Stimulated activated CD8-positive, alpha-beta memory T cell treated with anti-CD3 and anti-CD28 coated beads, Interleukin-15, amount 100 ng/mL, for 24 hours (primary cell): ENCODE measurements around the gene ANGPT4.
"Not testable (repeated sequence)": the region's sequence is repeated elsewhere in the genome, so short reads cannot be mapped to it uniquely, and the experiment has no call there.

Experiments used
- DNase-seq: peaks from one replicate; pipeline ENCODE4 v3.0.0-alpha.2; 2020; ENCODE audit warnings: low read depth

The ANGPT4 gene

DNA sequence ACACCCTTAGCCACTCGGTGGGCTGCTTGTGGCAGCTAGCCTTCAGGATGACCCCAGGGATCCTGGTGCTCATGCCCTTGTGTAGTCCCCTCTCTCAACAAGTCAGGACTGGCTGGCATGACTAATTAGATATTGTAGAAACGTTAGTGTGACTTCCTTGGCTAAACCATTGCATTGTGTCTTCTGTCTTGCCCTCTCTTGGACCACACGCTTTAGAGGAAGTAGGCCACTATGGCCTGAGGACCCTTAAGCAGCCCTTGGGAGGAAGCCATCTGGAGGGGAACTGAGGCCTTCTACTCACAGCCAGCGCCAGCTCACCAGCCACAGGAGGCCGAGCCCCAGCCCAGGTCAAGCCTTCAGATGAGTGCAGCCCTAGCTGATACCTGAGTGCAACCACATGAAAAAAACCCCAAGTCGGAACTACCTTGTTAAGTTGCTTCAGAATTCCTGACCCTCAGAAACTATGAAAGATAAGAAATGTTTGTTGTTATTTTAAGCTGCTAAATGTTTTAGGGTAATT lies 10.1 kb downstream of the ANGPT4 start:
- DNase-seq, result no peak

DNA sequence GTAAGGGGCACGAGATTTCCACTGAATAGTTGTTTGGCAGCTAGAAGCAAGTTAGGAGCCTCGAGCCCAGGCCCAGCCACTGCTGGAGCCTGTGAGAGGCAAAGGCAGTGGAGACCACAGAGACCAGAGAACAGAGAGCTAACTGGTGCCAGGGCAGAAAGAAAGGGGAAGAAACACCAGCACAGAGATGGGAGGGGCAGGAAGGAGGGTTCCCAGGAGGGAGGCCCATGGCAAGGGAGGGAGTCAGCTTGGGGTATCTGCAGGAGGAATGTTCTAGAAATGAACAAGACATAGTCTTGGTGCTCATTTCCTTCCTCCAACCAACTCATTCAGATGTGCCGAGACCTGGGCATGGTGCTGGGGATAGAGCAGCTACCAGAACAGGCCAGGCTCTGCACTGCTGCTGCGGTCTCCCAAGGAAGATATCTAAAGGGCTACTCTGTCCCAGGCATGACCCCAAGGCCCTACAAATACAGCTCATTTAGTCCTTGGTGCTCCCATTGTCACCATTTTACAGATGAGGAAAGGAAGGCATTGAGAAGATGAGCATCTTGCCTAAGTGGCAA lies 10.7 kb downstream of the ANGPT4 start:
- no peak for DNase-seq

DNA sequence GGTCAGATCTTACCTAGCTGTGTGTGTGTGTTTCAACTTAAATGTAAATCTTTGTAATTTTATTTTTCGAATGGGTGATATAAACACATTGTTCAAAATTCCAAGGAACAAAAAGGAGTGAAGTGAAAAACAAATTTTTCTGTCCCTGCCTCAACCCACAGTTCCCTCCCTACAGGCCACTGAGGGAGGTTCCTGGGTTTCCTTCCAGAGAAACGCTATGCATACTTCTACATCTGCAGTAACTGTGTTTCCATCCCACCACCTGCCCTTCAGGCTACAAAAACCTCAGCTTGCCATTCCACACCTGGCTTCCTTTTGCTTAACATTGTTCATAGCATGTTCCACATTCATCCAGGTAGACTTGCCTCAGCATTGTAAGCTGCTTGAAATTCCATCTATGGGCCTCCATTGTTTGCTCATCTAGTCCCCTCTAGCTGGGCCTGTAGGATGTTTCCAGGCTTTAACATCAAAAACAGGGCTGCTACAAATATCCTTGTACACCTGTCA lies 12.0 kb downstream of the ANGPT4 start:
- DNase-seq, result no peak

DNA sequence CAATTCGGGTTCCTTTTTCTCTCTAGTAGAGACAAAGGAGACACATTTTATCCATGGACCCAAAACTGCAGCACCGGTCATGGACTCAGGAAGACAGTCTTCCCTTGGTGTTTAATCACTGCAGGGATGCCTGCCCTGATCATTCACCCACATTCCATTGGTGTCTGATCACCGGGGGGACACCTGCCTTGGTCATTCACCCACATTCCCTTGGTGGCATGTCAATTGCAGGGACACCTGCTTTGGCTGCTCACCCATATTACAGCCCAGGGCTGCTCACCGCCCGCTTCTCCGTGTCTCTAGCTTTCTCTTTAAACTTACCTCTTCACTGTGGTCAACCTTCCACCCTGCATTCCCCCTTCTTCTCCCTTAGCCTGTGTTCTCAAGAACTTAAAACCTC lies 18.7 kb downstream of the ANGPT4 start:
- DNase-seq, result not testable (repeated sequence)

DNA sequence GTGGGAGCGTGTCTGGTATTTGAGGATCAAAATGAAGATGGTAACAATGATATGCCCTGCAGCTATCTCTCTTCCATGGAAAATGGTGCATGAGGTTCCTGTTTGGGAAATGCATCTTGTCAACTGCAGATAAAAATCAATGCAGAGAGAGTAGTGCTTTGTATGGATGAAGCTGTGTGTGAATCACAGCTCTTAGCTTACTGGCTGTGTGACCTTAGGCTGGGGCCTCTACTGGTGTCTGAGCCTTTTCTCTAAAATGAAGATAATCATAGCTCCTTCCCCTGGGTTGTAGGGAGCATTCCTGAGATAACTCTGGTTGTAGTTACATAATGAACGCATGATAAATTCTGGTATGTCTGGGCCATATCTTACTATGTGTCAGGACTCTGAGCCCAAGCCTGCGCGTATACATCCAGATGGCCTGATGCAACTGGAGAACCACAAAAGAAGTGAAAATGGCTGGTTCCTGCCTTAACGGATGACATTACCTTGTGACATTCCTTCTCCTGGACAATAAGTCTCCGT lies 19.6 kb downstream of the ANGPT4 start:
- DNase-seq, result no peak

DNA sequence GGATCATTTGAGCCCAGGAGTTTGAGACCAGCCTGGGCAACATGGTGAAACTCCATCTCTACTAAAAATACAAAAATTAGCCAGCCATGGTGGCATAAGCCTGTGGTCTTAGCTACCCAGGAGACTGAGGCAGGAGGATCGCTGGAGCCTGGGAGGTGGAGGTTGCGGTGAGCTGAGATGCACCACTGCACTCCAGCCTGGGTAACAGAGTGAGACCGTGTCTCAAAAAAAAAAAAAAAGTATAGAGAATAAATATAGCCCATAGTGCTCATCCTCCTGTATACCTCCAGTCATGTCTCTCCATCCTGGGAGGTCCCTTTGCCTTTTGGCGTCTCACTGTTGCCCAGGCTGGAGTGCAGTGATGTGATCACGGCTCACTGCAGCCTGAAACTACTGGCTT lies 23.8 kb downstream of the ANGPT4 start:
- not testable (repeated sequence) for DNase-seq

DNA sequence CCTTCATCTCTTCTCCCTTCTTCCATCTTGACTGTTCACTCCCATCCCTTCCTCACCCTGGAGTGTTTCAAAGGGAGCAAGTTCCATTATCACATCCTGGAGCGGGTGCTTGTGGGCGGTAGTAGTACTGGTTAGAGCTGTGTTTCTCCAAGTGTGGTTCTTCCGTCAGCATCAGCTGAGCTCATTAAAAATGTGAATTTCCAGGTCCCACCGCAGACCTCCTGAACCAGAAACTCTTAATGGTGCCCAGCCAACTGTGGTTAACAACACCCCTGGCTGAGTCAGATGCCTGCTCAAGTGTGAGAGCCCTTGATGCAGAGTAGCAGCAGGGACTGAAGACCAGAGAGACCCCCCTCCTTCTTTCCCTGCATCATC lies 24.4 kb downstream of the ANGPT4 start:
- DNase-seq, result no peak

DNA sequence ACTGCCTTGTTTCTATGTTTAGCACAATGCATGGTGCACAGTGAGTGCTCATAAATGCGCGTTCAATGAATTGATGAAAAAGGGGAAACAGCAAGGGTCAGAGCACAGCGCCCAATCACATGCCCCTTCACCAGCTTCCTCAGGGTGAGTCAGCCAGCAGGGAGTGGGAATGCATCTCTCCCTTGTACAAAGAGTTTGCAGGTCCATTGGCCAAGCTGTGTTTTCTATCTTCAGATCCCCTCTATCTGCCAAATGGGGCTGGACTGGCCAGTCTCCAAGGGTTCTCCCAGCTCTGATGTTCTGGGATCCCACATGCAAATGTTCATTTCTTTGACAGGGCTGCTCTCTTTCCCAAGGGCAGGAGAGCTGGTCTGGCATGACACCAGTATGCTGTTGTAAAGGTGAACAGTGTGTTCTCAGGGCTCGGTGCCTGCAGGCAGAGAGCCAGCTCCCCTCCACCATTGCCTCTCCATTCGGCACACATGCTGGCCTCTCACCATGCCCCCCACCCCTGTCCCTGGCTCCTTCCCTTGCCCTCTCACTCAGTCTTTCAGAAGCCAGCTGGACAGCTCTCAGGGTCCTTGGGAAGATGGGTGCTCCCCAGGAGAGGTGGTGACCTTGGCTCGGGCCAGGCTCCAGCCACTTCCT lies 25.0 kb downstream of the ANGPT4 start:
- DNase-seq, result no peak

DNA sequence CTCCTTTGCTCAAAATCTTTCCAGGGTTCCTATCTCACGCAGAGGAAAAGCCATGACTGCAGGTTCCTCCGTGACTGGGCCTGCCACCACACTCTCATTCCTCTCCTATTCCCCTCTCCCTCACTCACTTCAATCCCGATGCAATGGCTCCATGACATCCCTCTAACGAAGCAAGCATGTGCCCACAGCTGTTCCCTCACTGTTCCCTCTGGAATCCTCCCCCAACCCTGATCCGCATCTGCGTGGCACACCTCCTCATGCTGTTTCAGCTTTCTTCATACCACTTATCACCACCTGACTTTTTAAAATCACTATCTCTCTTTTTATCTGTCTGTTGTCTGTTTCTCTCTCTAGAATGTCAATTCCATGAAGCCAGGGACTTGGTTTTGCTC lies 25.5 kb downstream of the ANGPT4 start:
- DNase-seq, result no peak

DNA sequence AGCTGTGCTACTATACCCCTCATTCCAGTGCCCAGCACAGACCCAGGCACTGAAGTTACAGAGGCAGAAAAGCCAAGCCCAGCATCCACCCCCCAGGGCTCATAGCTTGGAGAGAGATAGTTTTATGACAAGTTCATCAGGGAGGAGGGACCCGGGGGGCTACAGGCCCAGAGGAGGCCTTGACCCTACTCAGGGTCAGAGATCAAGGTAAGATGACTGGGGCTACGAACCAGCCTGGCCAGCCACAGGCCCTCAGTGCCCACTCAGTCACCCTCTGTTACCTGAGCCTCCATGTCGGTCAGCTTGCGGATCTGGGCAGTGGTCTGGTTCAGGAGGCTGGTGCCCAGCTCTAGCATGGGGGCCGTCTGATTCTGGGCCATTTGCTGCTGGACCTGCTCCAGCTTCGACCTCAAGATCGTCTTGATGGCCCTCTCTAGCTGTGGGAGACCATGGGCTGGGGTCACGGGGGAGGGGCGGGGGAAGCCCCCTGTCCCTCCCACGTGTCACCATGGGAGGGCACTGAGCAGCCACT lies 26.1 kb downstream of the ANGPT4 start:
- DNase-seq, result no peak

DNA sequence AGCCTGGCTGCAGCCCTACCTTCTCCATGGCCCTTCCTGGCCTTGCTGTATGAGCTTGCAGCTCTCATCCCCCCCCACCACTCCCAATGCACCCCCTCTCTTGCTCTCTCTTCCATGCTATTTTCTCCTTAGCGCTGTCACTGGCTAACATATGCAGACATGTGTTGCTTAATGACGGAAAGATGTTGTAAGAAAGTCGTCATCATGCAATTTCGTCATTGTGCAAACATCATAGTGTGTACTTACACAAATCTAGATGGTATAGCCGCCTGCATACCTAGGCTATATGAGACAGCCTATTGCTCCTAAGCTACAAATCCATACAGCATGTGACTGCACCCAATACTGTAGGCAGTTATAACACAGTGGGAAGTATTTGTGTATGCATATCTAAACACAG lies 27.0 kb downstream of the ANGPT4 start:
- no peak for DNase-seq

DNA sequence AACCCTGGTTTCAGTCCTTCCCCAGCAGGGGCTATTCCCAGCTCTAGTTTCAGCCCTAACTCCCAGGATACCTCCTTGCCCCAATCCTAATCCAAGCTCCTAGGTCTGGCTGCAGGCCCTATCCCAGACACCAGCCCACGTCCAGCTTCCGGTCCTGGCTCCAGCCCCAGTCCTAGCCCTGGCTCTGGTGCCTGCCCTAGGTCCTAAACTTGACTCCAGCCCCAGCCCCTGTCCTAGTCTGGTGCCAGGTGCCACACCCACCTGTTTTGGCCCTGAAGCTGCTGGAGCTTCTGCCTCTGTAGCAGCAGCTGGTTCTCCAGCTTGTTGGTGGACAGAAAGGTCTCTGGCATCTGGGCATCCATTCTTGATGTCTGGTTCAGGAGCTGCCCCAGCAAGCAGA lies 28.1 kb downstream of the ANGPT4 start:
- DNase-seq, result no peak

DNA sequence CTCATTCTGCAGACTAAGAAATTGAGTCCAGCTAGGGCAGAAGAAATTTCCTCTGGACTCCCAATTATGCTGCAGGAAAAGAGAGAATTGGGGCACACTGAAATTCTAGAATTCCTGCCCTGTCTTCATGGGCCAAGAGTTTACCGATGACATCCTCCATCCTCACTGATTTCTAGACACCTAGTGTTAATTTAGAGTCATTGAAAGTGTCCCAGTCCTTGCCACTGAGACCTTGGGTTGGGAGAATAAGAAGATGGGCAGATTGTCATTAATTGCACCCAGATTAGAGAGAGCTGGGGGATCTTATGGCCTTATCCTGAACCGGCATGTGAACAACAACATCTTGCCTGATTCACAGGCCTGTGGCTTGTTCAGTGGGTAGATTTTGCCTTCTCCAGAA lies 29.0 kb downstream of the ANGPT4 start:
- DNase-seq, result no peak

DNA sequence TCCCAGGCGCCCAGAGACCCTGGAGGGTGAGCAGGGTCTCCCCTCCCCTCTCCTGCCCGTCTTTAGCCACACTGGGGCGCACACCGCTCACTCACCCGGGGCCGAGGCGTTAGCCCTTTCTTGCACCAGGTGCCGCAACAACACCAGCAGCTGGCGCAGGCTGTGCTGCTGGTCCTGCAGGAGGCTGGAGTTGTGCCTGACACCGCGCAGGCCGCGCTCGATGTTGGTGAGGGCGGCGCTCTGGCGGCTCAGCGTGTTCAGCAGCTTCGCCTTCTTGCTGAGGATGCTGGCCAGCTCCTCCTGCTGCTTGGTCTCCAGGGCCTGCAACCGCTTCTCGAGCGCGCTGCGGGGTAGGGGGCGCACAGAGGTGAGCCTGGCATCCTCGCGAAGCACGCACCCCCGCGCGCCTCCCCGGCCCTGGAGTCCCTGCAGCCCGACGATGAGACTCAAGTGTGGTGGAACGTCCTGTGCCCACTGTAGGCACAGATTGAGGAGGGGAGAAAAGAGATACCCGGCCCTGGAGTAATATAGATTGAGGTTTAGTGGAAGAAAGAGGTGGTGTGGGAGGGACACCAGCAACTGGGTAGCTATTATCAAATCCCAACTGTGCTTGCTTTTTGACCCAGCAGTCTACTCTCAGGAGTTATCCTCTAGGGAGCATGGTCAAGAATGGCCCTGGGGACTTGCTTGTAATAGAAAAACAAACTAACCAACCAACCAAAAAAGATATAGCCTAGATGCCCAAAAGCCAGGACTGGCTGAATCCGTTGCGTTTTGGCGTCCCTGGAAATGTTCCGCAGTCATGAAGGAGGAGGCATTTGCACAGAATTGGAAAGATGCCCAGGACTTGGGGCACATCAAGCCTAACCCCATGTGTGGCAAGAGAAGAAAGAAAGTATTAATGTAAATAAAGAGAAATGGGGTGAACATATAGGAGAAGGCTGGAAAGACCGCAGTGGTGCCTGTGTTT lies 30.9 kb downstream of the ANGPT4 start:
- DNase-seq, result no peak

DNA sequence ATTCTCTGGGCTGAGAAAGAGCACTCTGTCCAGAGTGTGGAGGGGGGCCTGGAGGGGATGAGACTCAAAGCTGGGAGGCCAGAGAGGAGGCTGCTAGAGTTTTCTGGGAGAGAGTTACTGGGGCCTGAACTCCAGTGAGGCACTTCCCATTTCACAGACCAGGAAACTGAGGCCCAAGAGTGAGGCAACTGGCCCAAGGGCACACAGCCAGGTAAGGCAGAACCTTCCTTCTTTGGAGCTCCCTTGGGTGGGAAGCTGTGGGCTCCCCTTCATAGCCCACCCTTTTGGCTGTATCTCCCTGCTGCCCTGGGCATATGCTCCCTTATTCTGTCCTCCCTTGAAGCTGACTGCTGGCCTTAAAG lies 34.4 kb downstream of the ANGPT4 start:
- no peak for DNase-seq

DNA sequence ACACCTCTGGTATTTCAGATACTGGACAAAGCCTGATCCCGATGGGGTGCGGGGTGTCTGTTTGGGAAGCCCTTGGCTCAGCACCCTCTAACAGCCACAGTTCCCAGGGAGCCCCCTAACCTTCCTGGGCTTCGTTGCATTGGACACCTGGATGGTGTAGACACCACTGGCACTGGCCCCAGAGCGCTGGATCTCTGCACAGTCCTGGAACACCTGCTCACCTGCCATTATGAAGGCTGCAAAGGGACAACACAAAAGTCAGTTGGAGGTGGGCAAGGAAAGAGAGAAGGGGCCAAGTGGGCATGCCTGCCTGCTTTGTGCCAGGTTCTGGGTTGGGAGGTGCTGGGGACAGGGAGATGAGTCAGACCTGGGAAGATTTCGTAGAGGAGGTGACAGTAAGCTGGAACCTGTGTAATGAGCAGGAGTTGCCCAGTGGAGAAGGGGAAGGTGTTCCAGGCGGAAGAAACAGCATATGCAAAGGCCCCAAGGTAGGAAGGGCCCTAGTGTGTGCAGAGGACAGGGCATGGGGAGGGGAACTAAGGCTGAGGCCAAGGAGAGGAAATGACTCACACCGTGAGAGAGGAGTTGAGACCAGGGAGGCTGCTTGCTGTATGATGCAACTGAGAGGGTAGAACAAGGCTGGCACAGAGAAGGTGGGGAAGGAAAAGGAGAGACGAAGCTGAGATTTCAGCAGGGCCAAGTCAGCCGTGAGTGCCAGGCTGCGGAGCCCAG lies 34.9 kb downstream of the ANGPT4 start:
- no peak for DNase-seq

DNA sequence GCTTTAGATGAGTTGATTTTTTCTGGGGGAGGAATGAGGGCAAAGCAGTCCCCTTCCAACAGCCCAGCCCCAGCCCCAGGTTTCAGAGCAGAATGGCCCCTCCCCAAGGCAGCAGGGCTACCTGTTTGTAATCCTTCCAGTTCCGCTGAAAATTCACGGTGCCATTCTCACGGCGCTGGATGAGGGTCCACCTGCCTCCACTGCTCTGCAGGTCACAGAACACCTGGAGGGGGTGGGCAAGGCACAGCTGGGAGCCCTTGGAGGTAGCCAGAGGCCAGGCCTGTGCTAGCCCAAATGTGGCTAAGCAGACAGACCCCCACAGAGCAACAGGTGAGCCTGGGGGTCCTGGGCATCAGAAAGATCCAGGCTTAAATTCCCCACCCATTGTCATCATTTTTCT lies 36.5 kb downstream of the ANGPT4 start:
- DNase-seq, result no peak

DNA sequence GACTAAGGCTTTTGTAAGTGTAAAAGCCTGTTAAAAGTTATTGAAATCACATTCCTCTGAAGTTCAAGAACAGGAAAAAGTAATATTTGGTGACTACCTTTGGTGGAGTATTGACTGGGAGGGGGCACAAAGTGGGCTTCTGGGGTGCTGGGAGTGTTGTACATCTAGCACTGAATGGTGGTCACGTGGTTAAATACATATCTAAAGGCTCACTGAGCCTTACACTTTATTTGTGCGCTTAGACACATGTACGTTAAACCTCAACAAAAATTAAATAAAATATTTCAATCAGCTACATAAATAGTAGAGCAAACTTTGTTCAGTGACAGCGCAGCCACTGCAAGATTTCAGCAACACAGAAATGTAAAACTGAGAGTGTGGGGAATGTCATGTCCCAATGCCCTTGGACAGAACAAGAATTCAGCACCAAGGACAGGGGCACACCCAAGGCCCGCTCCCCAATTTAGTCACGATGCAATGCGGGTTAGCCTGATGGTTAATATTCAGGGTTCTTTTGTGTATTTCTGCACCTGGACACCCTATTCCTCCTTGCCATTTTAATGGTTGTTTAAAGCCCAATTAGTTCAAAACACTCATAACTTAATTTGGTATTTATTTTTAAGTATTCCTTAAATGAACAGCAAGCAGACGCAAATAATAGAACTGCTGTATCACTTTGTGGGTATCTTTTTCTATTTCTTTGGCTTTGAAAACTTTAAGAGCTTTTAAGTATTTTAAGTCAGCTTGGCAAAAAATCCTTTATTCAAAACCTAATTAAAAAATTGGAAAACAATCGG lies 37.4 kb downstream of the ANGPT4 start:
- no peak for DNase-seq

DNA sequence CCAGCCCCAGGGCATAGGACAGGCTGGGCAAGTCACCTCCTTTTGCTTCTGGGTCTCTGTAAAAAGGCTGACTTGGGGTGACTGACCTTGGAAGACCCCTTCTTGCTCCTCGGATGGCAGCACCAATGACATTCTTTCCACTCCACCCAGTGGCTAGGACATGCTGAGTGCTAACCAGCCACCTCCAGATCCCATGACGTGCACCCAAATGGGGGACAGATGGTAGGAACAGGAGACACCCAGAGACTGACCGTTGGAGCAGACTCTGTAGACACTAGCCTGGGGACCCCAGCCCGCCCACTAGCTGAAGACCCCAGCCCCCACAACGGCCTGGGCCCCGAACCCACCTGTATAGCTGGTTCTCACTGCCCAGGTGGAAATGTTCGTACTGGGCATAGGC lies 38.3 kb downstream of the ANGPT4 start:
- DNase-seq, result no peak

DNA sequence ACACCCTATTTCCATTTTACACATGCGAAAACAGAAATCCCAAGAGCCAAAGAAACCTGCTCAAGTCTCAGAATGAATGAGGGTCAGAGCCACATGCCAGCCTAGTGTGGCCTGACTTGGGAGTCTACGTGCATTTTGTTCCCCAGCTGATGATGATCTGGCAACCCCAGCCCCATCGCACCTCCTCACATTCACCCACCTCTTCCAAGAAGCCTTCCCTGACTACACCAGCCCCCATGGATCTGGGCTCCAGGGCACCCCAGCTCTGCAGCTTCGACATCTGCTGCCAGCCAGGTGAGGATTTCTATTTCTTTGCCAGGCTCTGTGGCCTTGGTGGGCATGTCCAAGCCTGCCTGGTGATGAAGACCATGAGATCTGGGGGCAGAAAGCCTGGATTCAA lies 41.0 kb downstream of the ANGPT4 start:
- DNase-seq, result no peak
